Measurements from ENCODE around the gene SGSM1. TPM values are rescaled to one million over a fixed set of nuclear protein-coding genes. Genes with fewer than 3 reads are reported as not detected.

SGSM1 gene
- total and polyA plus RNA-seq, 9 of the 15 experiments (the other 6 are each of a cell fraction or from before 2014, with no cell fraction given) = not detected

- in situ Hi-C loops (cut with MboI) = no loop called here
- H3K36me3 ChIP-seq (ENCODE audit: control insufficient read depth, insufficient read depth, low read length) = no peaks in the 10 kb centered on the region
- ChIA-PET POLR2A (no interaction called here), CTCF (ENCODE audit: low intra/inter-chr PET ratio) (no interaction called here)
- H2AFZ ChIP-seq (ENCODE audit: low read depth, low read length) = no peak overlapping the region
- WGBS (ENCODE audit: insufficient coverage, low coverage, missing lambda C conversion rate) = 17% methylated on average over 11 of the region's 14 CpGs
- FAIRE-seq = no peak
- TF ChIP-seq RFX1 (IDR thresholded peaks at IDR 0.05) (peak; percentile 63), TEAD4 (IDR thresholded peaks at IDR 0.05; ENCODE audit: low read length) (no peak), TEAD4 (CRISPR knock-in tag; IDR thresholded peaks at IDR 0.05; ENCODE audit: borderline replicate concordance) (no peak)
- no peaks in the 10 kb centered on the region for H3K9me3 ChIP-seq (replicated peaks; ENCODE audit: control insufficient read depth, insufficient read depth, low read depth, low read length)
- intact Hi-C loops (cut with micrococcal nuclease) = no loop called here
- ATAC-seq = no peak
- H3K4me3 ChIP-seq = no peak overlapping the region
- no peak overlapping the region for H3K4me2 ChIP-seq (ENCODE audit: insufficient read depth, low read length)
- no peaks in the 10 kb centered on the region for H4K20me1 ChIP-seq (replicated peaks; ENCODE audit: control insufficient read depth, insufficient read depth, low read length)
- no peak overlapping the region for H3K27ac ChIP-seq (ENCODE audit: extremely low read depth, low read depth, low read length)
- no TSS peak for BruUV-seq (replicated peaks)
- no peaks in the 10 kb centered on the region for H3K79me2 ChIP-seq (ENCODE audit: control insufficient read depth, insufficient read depth, low read length)
- no peak for DNase-seq (ENCODE audit: extremely low read depth in 1 of 4, low spot score in 3 of 4)
- peaks cover 6 to 22% of the 10 kb centered on the region in 2 experiments; a peak in 3 of 5 replicates for H3K27me3 ChIP-seq (ENCODE audit: control insufficient read depth in 2 of 2, insufficient read depth in 2 of 2, low read length in 2 of 2)
- H3K9me1 ChIP-seq (ENCODE audit: control insufficient read depth, insufficient read depth, low read length) = no peaks in the 10 kb centered on the region
- H3K9ac ChIP-seq (ENCODE audit: insufficient read depth in 1 of 2, low read depth in 2 of 2, low read length in 2 of 2) = no peak overlapping the region
- H3K4me1 ChIP-seq (replicated peaks in 1 of 2; ENCODE audit: control insufficient read depth in 2 of 2, insufficient read depth in 2 of 2, low read length in 2 of 2) = peaks cover 0 to 10% of the 10 kb centered on the region in 2 experiments; a peak in 2 of 5 replicates
Measured at GRCh38 chr22:24810043-24810749, 4.2 kb downstream of the SGSM1 start.

DNA sequence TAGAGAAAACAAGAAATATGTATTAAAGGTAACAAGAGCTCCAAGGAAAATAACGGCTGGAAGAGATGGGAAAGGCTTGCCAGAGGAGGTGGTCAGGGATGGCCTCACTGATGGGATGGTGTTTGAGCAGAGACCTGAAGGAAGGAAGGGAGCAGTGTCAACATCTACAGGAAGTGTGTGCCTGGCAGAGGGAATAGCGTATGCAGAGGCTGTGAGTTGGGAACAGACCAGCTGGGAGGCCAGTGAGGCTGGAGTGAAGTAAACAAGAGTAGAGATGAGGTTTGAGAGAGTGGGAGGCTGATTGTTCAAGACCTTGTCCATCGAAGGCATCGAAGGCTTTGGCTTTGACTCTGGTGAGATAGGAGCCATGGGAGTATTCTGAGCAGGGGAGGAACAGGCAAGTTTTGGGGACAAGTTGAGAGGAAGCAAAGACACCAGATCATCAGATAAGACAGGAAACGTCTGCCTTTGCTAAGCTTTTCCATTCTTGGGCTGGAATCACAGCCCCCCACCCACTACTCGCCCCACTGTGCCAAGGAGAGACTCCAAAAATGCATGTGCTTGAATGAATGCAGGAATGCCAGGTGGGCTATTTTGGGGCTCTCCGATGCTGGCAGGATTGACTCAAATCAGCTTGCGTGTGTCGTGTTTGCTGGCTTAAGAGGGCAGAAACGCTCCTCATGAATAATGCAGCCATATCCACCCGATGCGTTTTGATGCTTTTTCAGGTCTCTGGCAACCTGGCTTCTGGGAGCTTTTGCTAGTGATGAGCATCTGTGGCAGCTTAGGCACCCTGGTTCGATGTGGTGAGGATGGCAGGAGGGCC is 7.2 kb downstream of the SGSM1 start:
- ChIA-PET POLR2A (no interaction called here), CTCF (ENCODE audit: low intra/inter-chr PET ratio) (no interaction called here)
- intact Hi-C loops (cut with micrococcal nuclease) (no loop called here), in situ Hi-C loops (cut with MboI) (no loop called here)
- Histone ChIP-seq H4K20me1 (replicated peaks; ENCODE audit: control insufficient read depth, insufficient read depth, low read length) (no peaks in the 10 kb centered on the region), H3K4me2 (ENCODE audit: insufficient read depth, low read length) (no peak overlapping the region), H3K9ac (ENCODE audit: insufficient read depth in 1 of 2, low read depth in 2 of 2, low read length in 2 of 2) (no peak overlapping the region), H3K27me3 (ENCODE audit: control insufficient read depth in 2 of 2, insufficient read depth in 2 of 2, low read length in 2 of 2) (peaks cover 0 to 11% of the 10 kb centered on the region in 2 experiments; a peak in 2 of 5 replicates), H3K9me1 (ENCODE audit: control insufficient read depth, insufficient read depth, low read length) (no peaks in the 10 kb centered on the region), H3K79me2 (ENCODE audit: control insufficient read depth, insufficient read depth, low read length) (no peaks in the 10 kb centered on the region), H2AFZ (ENCODE audit: low read depth, low read length) (no peak overlapping the region), H3K36me3 (ENCODE audit: control insufficient read depth, insufficient read depth, low read length) (no peaks in the 10 kb centered on the region), H3K27ac (ENCODE audit: extremely low read depth, low read depth, low read length) (no peak overlapping the region), H3K4me3 (no peak overlapping the region), H3K9me3 (replicated peaks; ENCODE audit: control insufficient read depth, insufficient read depth, low read depth, low read length) (no peaks in the 10 kb centered on the region; the same call in 1 of the 2 replicates), H3K4me1 (replicated peaks in 1 of 2; ENCODE audit: control insufficient read depth in 2 of 2, insufficient read depth in 2 of 2, low read length in 2 of 2) (no peaks in the 10 kb centered on the region)
- WGBS (ENCODE audit: insufficient coverage, low coverage, missing lambda C conversion rate) = under 1% methylated on average over 11 of the region's 13 CpGs
- DNase-seq (ENCODE audit: extremely low read depth in 1 of 4, low spot score in 3 of 4) = no peak
- no peak for FAIRE-seq
- ATAC-seq = no peak
- BruUV-seq (replicated peaks) = no TSS peak
- no peak for TF ChIP-seq FOXP1 (CRISPR knock-in tag; IDR thresholded peaks at IDR 0.05)
- no peak for TF ChIP-seq ZNF511 (CRISPR knock-in tag; IDR thresholded peaks at IDR 0.05)
- no peak for TF ChIP-seq MLX (CRISPR knock-in tag; conservative IDR thresholded peaks at IDR 0.05)
- no peak for TF ChIP-seq MAFF (IDR thresholded peaks at IDR 0.05; ENCODE audit: low read length)
- TF ChIP-seq DACH1 (IDR thresholded peaks at IDR 0.05; ENCODE audit: partially characterized antibody) = no peak
